H7 (cell line): ENCODE data around the gene FNDC3B. TPM values are rescaled to one million over a fixed set of nuclear protein-coding genes. Genes with fewer than 3 reads are reported as not detected.

Experiments
- DNase-seq: peaks from one replicate; pipeline ENCODE4 v3.0.0; 2012
- H3K27me3 ChIP-seq: 2 replicates; pipeline ENCODE4 v1.6.0; 2011; ENCODE audit warnings: mild to moderate bottlenecking, low read length; ENCODE audit not compliant: control insufficient read depth, insufficient read depth
- H3K36me3 ChIP-seq: replicated peaks from 2 replicates; pipeline ENCODE4 v1.5.1; 2011; ENCODE audit warnings: low read length; ENCODE audit not compliant: control insufficient read depth, insufficient read depth
- H3K4me3 ChIP-seq: 2 replicates; pipeline ENCODE4 v1.5.1; 2011; ENCODE audit warnings: low read depth, mild to moderate bottlenecking, control low read depth, low read length, moderate library complexity; ENCODE audit not compliant: insufficient read depth
- total RNA-seq: library from RNA; depleted of rRNA; stranded (reverse); fragments of >200 nt; shearing (Covaris generic); gene quantifications from 2 replicates; pipeline ENCODE4 v1.2.3, GENCODE V29; 2014

FNDC3B gene
- total RNA-seq, 1 experiment from 2014 or later, result 24.2 TPM

DNA sequence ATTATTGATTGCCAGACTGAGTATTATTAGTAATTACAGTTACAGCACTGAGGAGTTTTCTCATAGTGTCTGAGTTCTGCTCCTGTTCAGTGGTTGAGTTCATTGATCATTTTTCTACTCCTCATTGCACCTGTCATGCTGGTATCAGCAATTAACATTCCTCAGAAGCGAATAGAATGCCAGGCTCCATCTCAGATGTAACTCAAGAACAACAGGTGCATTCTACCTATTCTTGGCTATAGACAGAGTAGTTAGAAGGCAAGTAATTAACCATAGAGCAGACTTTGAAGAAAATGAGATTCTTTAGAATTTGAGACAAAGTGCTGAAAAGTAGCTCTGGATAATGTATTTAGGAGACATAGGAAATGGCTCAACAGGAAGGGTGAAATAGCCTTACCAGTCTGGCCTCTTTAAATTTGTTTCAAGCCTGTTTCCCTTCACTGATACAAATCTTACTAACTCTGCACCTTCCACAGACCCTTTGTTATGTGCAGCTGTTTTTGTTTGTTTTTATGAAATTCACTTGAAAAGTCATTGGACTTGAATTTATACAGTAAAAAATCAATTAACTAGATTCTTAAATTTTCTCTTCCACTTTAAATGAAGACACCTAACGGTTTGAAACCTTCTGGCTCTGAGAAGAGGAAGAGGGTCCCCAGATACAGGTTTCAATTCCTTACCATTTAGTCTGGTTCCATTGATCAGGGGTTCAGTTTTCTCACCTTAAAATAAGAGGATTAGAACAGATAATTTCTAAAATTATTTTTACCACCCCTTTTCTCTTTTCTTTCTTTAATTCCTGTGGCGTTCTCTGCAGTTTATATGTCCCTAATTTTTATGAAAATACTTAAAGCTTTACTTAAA lies 109.6 kb downstream of the FNDC3B start:
- no peak overlapping the region for H3K4me3 ChIP-seq
- H3K27me3 ChIP-seq, result no peaks in the 10 kb centered on the region
- no peak for DNase-seq
- no peaks in the 10 kb centered on the region for H3K36me3 ChIP-seq

DNA sequence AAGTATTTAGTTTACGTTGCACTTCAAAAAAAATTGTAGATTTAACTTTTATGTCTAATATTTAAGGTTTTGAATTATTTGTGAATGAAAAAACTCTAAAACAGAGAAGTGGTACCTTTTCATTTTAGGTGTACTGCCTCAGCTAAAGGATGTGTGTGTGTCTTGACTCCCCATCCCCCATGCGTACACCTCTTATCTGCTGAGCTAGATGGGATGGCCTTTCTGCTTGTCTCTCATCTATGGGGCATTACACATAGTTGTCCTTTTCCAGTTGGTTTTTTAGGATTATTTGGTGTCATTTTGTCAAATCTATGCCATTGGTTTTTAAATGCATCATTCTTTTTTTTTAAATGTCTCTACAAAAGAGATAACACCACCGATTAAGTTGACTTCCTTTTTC lies 110.9 kb downstream of the FNDC3B start:
- no peak for DNase-seq
- Histone ChIP-seq H3K36me3 (no peaks in the 10 kb centered on the region), H3K4me3 (no peak overlapping the region), H3K27me3 (no peaks in the 10 kb centered on the region)

GRCh38 chr3:172150913-172151650 lies 111.7 kb downstream of the FNDC3B start:
- H3K4me3 ChIP-seq, result no peak overlapping the region
- no peaks in the 10 kb centered on the region for H3K36me3 ChIP-seq
- no peak for DNase-seq
- H3K27me3 ChIP-seq, result no peaks in the 10 kb centered on the region

DNA sequence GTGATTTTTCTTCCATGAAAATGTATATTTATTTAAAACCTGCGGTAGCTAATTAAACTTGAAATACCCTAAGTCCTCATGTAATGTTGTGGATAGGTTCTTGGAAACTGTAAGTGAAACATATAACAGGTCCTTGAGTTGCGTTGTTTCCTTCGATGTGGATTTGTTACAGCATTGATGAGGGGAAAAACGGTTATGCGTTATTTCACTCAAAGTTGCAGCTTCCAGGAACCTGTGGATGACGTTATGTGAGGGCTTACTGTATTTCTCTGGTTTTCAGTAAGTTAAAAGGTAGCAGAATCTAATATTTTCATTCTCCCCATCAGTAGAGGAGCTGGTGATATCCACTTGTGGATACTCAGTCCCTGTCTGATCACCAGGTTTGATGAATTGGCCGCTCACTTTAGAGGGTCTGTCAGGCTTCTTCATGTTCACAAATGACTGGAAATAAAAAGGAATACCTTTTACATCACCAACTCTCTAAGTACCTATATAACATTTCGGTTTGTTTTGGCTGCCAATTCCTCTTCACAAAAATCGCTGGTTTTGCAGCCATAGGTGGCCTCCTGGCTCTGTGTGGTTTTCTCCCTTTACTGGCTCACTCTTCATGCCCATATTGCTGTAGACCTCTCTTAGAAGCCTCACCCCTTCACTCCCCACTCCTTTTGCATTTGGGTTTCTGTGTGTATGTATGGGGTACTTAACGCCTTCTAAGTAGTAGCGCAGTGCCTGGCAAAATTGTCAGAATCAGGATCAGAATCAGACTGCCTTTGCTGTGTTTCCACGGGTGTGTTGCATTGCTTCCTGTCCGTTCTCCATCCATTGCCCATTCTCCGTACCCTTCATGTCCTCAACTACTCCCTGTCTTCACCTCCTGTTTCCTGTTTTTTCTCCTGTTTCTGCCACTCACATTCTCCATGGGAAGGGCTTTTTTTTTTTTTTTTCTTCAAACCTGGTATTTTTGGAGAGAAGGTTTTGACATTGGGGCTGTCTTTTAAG lies 112.6 kb downstream of the FNDC3B start:
- Histone ChIP-seq H3K36me3 (no peaks in the 10 kb centered on the region), H3K27me3 (no peaks in the 10 kb centered on the region), H3K4me3 (no peak overlapping the region)
- no peak for DNase-seq

- H3K36me3 ChIP-seq, result no peaks in the 10 kb centered on the region
- no peaks in the 10 kb centered on the region for H3K27me3 ChIP-seq
- no peak for DNase-seq
- no peak overlapping the region for H3K4me3 ChIP-seq
These were observed 113.5 kb downstream of the FNDC3B start for GRCh38 chr3:172152874-172153273.

DNA sequence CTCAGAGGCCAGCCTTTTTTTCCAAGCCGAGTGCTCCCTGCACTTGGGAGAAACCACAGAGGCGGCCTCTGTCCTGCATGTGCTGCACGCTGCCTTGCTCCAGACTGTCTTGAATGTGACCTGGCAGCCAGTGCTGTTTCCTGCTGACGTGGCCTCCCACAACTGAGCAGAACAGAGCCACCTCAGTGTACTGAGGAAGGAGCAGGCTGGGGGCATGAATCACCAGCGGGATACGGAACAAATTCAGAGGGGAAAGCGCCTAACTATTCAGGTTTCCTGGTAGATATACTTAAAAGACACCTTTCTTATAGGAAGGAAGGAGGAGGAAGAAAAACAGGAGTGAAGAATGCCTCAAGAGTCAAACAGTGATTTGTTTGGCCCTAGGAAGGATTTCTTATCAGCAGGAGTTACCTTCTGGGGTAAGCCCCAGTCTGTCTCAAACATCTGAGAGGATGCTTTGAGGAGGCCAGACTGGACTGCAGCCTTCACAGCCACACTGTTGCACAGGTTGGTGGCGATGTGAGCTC lies 114.0 kb downstream of the FNDC3B start:
- Histone ChIP-seq H3K36me3 (no peaks in the 10 kb centered on the region), H3K4me3 (no peak overlapping the region), H3K27me3 (no peaks in the 10 kb centered on the region)
- DNase-seq, result no peak

- Histone ChIP-seq H3K4me3 (no peak overlapping the region), H3K27me3 (no peaks in the 10 kb centered on the region), H3K36me3 (no peaks in the 10 kb centered on the region)
- DNase-seq, result no peak
These were observed 115.6 kb downstream of the FNDC3B start for GRCh38 chr3:172154768-172155664.

GRCh38 chr3:172155897-172156585 lies 116.7 kb downstream of the FNDC3B start:
- no peaks in the 10 kb centered on the region for H3K27me3 ChIP-seq
- no peak for DNase-seq
- no peaks in the 10 kb centered on the region for H3K36me3 ChIP-seq
- no peak overlapping the region for H3K4me3 ChIP-seq

DNA sequence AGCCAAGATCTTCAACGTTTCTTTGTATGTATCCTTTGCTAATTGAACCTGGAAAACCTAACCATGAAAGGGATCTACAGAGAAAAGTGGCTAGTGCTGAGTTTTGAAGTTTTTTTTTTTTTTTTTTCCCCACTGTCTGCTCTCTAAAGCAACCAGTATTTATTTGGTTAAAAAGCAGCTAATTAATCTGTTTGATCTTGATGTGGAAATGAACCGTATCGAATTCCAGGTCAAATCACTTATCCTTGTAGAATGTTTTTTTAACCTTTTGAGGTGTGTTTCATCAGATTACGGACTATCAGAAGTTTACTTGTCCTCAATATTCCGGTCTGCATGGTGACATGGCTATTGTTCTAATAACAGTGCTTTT lies 117.2 kb downstream of the FNDC3B start:
- Histone ChIP-seq H3K36me3 (no peaks in the 10 kb centered on the region), H3K27me3 (no peaks in the 10 kb centered on the region), H3K4me3 (no peak overlapping the region)
- no peak for DNase-seq

- no peak for DNase-seq
- no peaks in the 10 kb centered on the region for H3K27me3 ChIP-seq
- H3K36me3 ChIP-seq, result no peaks in the 10 kb centered on the region
- no peak overlapping the region for H3K4me3 ChIP-seq
These were observed 118.3 kb downstream of the FNDC3B start for GRCh38 chr3:172157564-172158258.

DNA sequence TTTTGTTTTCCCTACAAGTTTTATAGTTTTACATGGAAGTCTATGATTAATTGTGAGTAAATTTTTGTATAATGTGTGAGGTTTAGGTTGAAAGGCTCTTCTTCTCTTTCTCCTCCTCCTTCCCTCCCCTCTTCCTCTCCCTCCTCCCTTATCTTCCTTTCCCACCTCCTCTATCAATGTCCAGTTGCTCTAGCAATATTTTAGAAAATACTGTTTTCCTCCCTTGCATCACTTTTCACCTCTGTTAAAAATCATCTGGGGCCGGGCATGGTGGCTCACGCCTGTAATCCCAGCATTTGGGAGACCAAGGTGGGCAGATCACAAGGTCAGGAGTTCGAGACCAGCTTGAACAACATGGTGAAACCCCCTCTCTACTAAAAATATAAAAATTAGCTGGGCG lies 119.4 kb downstream of the FNDC3B start:
- no peak for DNase-seq
- Histone ChIP-seq H3K36me3 (no peaks in the 10 kb centered on the region), H3K4me3 (no peak overlapping the region), H3K27me3 (no peaks in the 10 kb centered on the region)

DNA sequence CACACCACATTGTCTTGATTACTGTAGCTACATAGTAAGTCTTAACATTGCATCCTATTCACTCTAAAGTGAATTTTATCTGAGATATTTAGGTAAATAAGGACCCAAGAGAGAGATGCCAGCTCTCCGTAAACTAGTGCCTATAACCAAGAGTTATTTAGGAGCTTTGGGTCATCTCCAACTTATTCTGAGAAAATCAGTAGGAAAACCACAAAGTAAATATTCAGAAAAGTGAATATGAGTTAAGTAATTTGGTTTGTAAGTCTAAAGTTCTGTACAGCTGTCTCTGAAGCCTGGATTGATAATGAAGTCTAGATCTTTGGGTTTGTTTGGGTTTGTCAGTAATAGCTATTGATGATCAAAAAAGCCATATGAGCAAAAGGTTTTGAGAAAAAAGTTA lies 120.0 kb downstream of the FNDC3B start:
- DNase-seq, result no peak
- Histone ChIP-seq H3K36me3 (no peaks in the 10 kb centered on the region), H3K4me3 (no peak overlapping the region), H3K27me3 (no peaks in the 10 kb centered on the region)
